Mucosa of gallbladder (tissue), 1 donor: ENCODE measurements around the gene NMNAT3. TPM values are rescaled to one million over a fixed set of nuclear protein-coding genes. Genes with fewer than 3 reads are reported as not detected.
"Not testable (repeated sequence)": the region's sequence is repeated elsewhere in the genome, so short reads cannot be mapped to it uniquely, and the experiment has no call there.

Experiments used
- DNase-seq: peaks from one replicate; pipeline ENCODE4 v3.0.0-alpha.2; 2020; ENCODE audit warnings: low spot score
- total RNA-seq: library from RNA; stranded (reverse); gene quantifications from one replicate; pipeline ENCODE4 v1.2.1, GENCODE V29; 2021
- donor health status: DM: no; HTN: no; CAD: no.

The NMNAT3 gene
- total RNA-seq, 1 donor from 2014 or later: 5.9 TPM

DNA sequence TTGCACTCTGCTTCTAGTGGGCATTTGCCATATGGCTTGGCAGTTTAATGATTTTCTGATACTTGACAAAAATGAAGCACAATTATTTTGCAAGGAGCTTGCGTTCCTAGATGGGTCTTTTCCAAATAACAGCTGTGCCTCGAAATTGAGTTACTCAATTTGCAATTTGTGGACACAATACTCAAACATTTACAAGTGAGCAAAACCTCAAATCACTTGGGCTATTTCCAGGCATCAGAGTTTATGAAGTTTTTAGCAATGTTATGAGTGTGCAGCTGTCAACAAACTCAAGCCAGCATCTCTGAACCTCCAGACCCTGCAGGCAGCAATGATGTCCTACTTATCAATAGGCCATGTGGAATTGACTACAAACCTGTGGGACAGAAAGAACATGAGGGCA lies 41.3 kb downstream of the NMNAT3 start:
- DNase-seq: no peak

DNA sequence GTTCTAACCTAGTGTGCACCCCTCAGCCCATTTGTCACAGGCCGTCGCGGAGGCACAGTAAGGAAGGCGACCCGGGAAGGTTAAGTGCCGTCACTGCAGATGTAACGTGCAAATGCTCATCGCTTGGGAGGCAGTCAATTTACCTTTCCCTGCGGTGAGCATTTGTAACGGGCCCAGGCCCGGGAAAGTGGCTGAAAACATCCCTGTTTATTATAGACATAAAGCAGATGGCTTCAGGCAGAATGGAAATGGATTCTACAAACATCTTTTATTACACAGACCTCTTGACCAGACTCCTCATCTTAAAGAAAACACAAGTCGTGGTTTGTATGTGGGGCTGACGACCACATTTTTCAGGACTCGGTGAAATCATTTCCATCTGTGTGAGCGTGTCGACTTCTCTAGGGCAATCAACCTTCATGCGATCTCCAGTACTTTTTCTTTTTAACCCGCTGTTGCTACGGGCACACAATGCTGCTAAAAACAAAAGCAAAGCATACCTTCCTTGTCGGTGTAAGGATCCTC lies 43.6 kb downstream of the NMNAT3 start:
- no peak for DNase-seq

DNA sequence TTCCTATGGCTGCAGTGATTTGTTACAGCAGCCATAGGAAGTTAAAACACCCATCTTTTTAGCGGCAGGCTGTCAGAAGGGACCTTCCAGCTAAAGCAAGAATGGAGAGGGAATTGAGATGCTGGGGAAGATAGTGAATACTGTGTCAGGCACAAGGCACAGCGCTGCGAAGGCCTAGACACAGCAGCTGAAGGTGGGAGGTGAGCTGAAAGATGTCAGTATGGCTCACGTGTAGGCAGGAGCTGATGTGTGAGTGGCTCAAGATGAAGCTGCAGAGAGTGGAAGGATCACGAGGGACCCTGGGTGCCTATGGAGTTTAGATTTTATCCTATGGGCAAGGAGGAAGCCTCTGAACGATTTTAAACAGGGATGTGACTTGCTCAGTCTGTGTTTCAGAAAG lies 44.3 kb downstream of the NMNAT3 start:
- no peak for DNase-seq

DNA sequence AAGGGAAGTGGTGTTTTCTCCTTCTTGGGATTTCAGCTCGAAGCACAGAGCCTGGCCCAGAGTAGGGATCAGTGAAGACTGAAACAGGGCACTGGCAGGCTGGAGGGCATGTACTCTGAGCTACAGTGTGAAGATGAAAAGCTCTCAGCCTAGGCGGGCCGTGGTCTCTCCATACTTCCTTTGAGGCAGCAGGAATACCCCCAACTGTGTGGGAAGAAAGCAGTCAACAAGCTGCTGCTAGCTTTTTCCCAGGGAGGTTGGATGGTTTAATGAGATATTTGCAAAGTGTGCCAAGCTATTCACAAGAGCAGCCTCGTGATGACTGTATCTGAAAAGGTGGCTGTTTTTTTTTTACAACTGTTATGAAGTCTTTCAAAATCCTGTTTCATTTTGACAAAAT lies 47.2 kb downstream of the NMNAT3 start:
- DNase-seq: no peak

DNA sequence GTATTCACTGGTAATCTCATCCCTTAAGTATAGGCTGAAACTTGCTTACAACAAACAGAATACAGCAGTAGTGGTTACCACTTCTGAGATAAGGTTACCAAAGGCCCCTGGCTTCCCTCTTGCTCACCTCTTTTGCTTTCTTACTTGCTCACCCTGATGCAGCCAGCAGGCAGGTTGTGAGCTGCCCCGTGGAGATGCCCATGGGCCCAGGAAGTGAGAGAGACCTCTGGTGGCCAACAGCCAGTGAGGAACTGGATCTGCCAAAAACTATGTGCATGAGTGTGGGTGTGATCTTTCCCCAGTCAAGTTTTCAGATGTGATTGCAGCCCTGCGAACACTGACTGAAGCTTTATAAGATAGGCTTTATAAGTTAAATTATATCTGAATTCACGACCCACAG lies 48.7 kb downstream of the NMNAT3 start:
- no peak for DNase-seq

DNA sequence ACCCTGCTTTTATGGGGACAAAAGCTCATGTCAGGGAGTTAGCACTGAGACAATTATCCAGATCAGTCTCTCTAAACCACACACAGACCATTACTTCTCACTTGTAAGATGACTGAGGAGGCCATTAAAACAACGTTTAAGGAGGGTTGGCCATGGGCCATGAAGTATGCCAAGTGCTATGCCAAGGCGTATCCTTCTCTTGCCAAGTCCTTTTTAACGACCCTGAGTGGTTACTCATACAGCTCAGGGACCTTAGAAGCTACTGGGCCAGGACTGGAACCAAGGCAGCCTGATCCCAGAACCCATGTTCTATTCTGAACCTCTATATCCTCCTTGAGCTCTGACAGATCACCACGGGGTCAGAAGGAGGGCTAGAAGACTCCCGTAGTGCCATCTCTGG lies 50.0 kb downstream of the NMNAT3 start:
- no peak for DNase-seq

DNA sequence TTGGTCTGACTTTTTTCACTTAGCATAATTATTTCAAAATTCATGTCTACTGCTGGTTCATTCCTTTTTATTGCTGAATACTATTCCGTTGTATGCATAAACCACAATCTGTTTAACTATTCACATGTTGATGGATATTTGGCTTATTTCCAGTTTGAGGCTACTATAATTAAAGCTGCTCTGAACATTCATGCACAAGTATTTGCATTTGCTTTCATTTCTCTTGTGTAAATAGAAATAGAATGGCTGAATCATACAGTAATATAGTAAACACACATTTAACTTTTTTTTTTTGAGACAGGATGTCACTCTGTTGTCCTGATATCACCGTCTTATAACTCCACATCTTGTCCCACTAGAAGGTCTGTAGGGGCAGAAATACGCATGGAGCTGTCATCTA lies 57.3 kb downstream of the NMNAT3 start:
- DNase-seq: no peak

DNA sequence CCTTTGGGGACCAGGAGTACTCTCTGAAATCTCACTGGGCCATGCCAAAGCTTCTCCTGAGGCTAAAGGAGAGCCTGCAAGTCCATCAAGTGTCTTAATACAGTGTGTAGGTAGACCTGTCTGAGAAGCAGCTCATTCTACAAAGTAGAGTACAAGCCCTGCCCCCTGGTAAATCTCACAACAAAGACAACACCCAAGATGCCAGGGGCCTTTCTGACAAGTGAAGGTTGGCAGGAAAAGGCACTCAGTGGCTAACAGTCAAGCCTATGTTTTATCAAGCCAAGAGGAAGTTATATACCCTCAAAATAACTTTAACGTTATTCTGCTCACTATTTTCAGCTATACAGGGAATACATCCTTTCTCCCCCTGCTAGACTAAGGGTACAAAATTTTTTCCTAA lies 58.3 kb downstream of the NMNAT3 start:
- DNase-seq: no peak

DNA sequence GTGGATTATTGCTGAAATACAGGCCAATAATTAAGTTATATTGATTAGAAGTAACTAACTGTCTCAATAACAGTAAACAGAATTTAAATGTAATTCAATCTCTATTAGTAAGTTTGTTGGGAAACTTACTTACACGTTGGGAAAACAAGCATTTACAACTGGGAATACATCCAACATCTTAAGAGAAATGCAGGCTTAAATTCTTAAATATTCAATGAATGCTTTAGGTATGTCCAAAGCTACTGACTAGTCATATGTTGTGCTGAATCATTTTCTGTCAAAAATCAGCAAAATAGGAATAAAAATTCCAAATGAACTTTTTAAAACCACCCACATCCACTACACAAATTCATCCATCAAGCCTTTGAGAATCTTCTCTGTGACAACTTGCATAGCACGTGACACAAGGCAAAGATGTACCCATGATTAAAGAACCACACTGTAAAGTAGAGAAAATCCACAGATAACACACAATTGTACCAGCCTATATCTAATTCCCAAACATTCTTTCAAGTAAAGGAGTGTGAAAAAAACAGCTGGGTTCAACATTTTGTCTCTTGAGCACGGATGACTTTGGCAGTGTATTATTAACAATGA lies 60.0 kb downstream of the NMNAT3 start:
- no peak for DNase-seq

DNA sequence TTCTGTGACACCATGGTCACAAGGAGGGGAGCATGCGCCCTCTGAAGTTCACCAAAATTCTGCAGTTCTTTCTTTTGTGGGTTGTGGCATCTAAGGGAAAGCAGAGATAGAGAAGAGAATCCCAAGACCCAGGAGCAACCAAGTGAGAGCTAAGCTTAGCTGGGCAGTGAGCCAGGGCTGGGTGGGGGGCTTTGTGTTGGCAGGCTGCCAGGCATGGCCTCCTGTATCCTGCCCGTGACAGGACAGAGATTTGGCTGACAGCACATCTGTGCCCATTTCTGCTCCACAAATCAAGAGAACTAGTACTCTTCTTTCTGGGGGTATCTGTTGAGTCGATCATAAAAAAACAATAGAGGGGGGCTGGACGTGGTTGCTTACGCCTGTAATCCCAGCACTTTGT lies 66.2 kb downstream of the NMNAT3 start:
- no peak for DNase-seq

DNA sequence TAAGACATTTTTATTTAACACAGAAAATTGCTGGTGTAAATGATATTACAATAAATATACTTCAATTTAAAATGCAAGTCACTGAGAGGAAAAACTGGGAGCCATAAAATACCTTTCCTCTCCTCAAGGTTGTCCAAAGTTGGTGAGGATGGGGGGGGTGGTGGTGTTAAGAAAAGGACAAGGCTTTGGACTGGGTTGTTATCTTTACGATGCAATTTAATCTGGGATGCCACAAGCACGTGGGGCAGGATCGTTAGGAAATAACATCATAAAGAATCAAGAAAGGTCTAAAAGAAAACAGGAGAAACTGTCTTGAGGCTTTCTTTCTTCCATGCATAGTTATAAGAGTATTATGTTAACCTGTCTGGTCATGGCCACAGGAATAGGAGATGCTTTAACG lies 66.9 kb downstream of the NMNAT3 start:
- DNase-seq: no peak

DNA sequence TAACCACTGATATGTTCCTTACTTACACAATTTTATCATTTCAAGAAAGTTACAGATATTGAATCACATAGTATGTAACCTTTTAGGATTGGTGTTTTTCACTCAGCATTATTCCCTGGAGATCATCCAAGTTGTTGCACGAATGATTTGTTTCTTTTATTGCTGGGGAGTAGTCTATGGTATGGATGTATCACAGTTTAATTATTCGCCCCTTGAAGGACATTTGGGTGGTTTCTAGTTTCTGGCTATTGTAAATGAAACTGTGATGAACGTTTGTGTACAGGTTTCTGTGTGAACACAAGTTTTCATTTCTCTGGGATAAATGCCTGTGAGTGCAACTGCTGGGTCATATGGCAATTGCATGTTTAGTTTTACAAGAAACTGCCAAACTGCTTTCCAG lies 68.8 kb downstream of the NMNAT3 start:
- no peak for DNase-seq

DNA sequence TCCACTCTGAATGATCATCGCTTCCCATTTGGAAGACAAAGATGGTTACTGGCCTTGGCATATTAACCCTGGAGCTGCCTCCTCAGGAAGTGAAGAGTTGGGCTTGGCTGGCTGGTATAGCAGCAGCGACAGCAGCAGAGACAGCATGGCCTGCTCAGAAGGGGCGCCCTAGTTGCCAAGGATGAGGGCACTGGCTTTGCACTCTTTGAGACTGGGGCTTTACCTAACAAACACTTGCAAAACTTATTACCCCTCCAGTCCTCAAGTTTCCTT lies 69.7 kb downstream of the NMNAT3 start:
- DNase-seq: no peak

DNA sequence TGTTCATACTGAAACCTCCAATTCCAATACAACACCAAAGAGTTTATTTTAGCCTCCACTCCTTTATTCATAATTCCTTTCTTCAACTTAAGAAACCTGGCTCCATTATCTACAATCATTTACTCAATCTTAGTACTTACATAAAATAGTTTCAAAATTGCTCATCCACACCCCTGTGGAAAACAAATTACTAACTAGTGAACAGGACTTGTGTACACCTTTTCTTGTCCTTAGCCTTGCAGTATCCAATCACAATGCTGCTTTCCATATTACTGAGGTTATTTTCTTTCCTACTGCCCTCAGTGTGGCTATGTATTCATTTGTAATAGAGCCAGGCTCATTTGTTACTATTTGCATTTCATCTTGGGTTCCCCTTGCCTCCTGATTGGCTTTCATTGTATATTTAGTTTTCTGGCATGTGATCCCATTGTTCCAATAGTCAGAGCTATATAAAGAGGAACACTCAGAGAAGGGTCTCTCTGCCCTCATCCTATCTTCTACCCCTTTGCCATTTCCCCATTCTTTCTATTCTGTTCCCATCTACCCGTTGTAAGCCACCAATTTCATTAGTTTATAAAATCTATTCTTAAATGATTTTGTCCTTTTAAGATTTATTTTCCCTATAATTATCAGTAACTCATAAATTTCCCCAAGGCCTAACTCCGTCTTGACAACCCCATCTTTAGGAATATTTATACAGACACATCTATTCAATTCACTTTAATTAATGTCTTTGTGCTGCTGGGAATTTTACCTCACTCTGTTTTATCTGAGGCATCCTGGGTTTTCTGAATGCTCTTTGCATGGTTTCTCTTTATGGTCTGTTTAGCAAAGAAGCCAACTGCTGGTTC lies 70.3 kb downstream of the NMNAT3 start:
- no peak for DNase-seq

DNA sequence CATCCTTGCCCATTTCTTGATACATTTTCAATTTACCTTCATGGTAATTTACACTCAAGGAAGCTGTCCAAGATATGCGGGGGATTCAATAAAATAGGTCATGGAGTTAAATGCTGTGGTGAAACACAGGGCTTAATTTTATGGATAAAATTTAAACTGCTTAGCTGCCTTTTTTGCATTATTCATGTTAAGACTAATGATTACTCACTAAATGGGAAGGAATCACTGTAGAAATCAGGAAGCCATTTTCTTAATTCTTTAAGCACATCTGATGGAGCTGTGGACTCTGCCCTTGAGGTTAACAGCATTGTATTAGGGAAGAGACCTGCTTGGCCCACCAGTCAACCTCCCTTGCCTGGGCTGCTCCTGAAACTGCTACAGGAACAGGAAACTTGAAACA lies 75.8 kb downstream of the NMNAT3 start:
- no peak for DNase-seq

DNA sequence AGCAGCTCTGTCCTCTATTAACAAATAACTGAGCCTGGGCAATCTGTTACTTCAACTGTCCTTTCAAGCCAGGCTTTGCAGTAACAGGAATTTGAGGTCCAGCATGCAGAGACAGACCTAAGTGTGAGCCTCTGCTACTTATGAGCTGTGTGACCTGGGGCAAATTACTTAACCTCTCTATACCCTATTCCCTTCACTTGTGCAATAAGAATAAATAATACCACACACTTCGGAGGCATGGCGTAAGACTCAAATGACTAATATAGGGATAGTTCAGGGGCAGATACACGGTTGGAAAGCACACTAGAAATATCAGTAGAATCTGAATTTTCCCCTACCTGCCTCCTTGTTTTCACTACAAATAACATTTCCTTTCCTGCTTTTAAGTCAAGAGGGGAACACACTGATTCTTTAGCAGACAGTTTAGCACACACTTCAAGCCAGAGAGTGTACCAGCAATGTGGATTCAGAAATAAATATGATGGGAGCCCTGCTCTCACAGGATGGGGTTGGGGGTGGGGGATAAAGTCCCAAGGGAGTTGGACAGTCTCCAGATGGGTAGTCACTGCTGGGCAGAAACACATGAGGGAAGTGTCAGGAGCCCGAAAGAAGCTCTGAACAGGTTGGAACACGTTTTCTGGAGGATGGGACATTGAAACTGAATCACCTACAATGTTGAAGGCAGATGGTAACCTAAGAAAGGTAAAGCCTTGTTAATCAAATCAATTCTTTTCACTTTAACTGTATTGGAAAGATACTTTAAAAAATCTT lies 76.4 kb downstream of the NMNAT3 start:
- no peak for DNase-seq

DNA sequence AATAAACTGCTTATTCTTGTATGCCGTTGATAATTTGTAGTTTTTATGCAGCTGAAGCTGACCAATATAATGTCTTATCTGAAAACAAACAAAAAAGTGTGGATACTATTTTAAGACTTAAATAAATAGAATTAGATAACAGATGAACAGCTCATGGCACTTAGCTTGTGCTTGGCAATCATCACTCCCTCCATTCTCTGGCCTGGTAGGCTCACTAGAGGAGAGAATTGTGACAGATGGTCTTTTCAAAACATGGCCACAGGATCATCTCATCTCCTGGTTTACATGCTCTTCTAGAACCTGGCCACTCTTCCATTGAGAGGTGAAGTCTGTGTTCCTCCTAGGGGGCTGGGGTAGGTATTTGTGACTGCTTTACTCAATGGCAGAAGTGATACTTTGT lies 79.8 kb downstream of the NMNAT3 start:
- DNase-seq: no peak

DNA sequence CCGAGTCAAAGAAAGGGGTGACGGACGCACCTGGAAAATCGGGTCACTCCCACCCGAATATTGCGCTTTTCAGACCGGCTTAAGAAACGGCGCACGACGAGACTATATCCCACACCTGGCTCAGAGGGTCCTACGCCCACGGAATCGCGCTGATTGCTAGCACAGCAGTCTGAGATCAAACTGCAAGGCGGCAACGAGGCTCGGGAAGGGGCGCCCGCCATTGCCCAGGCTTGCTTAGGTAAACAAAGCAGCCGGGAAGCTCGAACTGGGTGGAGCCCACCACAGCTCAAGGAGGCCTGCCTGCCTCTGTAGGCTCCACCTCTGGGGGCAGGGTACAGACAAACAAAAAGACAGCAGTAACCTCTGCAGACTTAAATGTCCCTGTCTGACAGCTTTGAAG lies 86.6 kb downstream of the NMNAT3 start:
- DNase-seq: not testable (repeated sequence)

DNA sequence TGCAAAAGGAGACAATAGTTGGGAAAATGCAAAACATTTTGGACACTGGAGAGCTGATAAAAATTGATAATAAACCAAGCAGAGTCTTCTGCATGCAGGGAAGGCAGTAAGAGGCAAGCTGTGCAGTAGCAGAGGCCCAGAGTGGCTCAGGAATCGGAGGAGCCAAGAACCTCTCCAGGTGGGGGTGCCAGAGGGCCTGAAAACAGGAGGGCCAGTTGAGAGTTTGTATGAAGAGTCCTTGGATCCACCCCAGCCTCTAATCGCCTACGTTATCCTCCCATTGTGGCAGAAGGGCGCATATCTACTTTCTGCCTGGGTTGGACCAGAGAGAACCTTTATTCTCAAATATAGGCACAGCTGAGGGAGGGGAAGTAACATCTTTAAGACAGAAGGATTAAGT lies 89.3 kb downstream of the NMNAT3 start:
- no peak for DNase-seq

DNA sequence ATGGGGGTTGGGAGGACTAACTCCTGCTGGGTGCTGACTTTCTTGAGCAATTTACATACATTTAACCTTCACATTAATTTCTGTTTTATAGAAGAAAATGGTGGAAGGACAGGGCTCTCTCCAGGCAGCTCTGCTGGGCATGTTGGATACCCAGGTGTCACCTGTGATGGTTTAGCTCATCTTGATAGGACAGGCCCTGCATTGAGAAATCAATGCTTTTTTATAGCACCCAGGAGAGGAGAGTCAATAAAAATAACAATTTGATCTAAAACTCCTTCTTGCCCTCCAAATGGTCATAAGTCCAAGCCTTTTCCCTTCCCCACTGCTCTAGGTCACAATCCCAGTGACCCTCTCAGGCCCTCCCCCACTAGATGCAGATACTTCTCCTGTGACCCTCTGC lies 90.0 kb downstream of the NMNAT3 start:
- no peak for DNase-seq

DNA sequence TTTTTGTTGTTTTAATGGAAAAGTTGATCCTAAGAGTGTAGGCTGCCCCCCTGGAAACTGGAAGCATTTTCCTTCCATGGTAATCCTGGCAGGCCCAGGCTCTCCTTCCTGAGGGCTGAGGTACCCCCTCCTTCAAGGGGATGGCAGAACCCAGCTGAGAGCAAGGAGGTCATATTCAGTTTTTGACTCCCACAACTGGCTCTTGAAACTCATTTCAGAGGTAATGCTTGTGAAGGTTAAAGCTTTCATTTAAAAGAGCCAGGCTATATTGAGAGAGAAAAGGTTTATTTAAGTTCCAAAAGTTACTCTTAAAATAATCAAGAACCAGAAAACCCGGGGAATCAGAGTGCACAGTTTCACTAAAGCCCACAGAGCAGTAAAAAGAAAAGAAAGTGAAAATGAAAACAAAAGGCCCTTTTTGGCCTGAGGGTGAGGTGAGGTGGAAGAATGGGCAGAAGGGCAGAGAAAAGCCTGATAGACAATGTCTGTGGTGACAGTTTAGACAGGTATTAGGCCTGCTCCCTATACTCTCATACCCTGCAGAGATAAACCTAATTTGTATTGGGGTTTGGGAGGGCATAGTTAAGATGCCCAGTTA lies 91.3 kb downstream of the NMNAT3 start:
- DNase-seq: no peak

DNA sequence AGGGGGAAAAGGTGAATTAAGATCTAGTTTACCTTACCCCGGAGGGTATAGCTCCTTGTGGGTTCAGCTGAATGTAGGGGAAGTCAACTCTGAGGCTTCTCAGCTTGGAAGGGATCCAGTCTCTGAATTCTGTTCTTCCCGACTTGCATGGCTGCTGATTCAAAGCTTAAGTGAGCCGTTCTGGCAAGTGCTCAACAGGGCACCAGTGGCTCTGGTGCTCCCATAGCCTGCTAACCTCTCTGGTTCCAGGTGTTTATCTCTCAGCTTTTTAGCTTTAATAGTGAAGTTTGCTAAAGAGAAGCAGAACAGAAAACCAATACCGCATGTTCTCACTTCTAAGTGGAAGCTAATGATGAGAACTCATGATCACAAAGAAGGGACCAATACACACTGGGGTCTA lies 92.0 kb downstream of the NMNAT3 start:
- no peak for DNase-seq

DNA sequence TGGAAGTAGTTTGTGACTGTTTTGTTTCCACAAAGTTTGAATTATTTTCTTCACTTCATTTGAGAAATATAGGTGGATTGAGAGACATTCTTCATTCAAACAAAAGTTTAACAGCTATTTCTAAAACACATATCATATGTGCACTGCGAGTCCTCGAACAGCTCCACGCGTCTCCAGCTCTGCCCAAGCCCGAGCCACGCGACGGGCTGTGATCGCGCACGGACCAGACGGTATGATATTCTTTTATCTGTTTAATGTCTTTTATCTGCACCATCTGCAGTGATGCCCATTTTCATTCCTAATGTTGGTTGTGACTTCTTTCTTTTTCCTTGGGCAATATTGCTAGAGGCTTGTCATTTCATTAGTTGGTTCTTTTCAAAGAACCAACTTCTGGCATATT lies 94.1 kb downstream of the NMNAT3 start:
- DNase-seq: not testable (repeated sequence)
